GM06990 (cell line): ENCODE results near the gene LDHA.

Source experiments
- DNase-seq: peaks from one replicate; pipeline ENCODE4 v3.0.0-alpha.2; 2011; ENCODE audit not compliant: insufficient read length; ENCODE audit errors: extremely low read depth
- H3K27me3 ChIP-seq: replicated peaks from 2 replicates; pipeline ENCODE4 v1.6.0; 2011; ENCODE audit warnings: low read length; ENCODE audit not compliant: control insufficient read depth, insufficient read depth
- H3K36me3 ChIP-seq: 2 replicates; pipeline ENCODE4 v1.5.1; 2011; ENCODE audit warnings: low read length; ENCODE audit not compliant: control insufficient read depth, insufficient read depth
- H3K4me3 ChIP-seq: replicated peaks from 2 replicates; pipeline ENCODE4 v1.5.1; 2011; ENCODE audit warnings: low read depth, mild to moderate bottlenecking, control low read depth, low read length
- CTCF ChIP-seq: IDR thresholded peaks from 2 replicates; pipeline ENCODE4 v1.5.1; 2011; ENCODE audit warnings: low read length, control low read depth, mild to moderate bottlenecking, inconsistent platforms; ENCODE audit not compliant: insufficient read depth, poor library complexity, severe bottlenecking

LDHA gene

GRCh38 chr11:18408558-18409291, 14.4 kb downstream of the LDHA start:
- no peak for TF ChIP-seq CTCF
- DNase-seq = no peak
- Histone ChIP-seq H3K36me3 (peaks cover 8% of the 10 kb centered on the region), H3K4me3 (no peak overlapping the region), H3K27me3 (no peaks in the 10 kb centered on the region)

- no peaks in the 10 kb centered on the region for H3K27me3 ChIP-seq
- no peak for DNase-seq
- TF ChIP-seq CTCF = no peak
- H3K36me3 ChIP-seq = no peaks in the 10 kb centered on the region
- no peak overlapping the region for H3K4me3 ChIP-seq
These were observed 22.1 kb downstream of the LDHA start for GRCh38 chr11:18416459-18416858.

- Histone ChIP-seq H3K4me3 (no peak overlapping the region), H3K36me3 (no peaks in the 10 kb centered on the region), H3K27me3 (no peaks in the 10 kb centered on the region)
- DNase-seq = no peak
- no peak for TF ChIP-seq CTCF
These were observed 24.7 kb downstream of the LDHA start for GRCh38 chr11:18419040-18419439.

GRCh38 chr11:18420067-18420466, 25.7 kb downstream of the LDHA start:
- Histone ChIP-seq H3K4me3 (no peak overlapping the region), H3K27me3 (no peaks in the 10 kb centered on the region), H3K36me3 (no peaks in the 10 kb centered on the region)
- TF ChIP-seq CTCF = no peak
- DNase-seq = no peak

- Histone ChIP-seq H3K4me3 (no peak overlapping the region), H3K27me3 (no peaks in the 10 kb centered on the region), H3K36me3 (no peaks in the 10 kb centered on the region)
- TF ChIP-seq CTCF = no peak
- DNase-seq = no peak
These were observed 32.9 kb downstream of the LDHA start for GRCh38 chr11:18427240-18427639.

GRCh38 chr11:18429332-18429731, 35.0 kb downstream of the LDHA start:
- no peak for TF ChIP-seq CTCF
- Histone ChIP-seq H3K4me3 (no peak overlapping the region), H3K36me3 (no peaks in the 10 kb centered on the region), H3K27me3 (no peaks in the 10 kb centered on the region)
- DNase-seq = no peak
